ENCODE data around the gene KAZN. TPM values are rescaled to one million over a fixed set of nuclear protein-coding genes. Genes with fewer than 3 reads are reported as not detected.

The KAZN gene
- total RNA-seq, 2 donors from 2014 or later = 3.4 to 12.2 TPM

GRCh38 chr1:14724246-14724645, 125.8 kb downstream of the KAZN start:
- Histone ChIP-seq H3K9me3 (no peaks in the 10 kb centered on the region), H3K4me1 (no peaks in the 10 kb centered on the region), H3K4me3 (no peak overlapping the region), H3K36me3 (replicated peaks in 1 of 2; ENCODE audit: insufficient read depth in 1 of 2, low read depth in 2 of 2) (no peaks in the 10 kb centered on the region), H3K27ac (no peak overlapping the region), H3K27me3 (no peaks in the 10 kb centered on the region)
- intact Hi-C loops (cut with DNase I) = no loop called here
- WGBS, 2 donors = 28 to 40% methylated on average over 5 of the region's 5 CpGs
- DNase-seq = no peak
- ATAC-seq = no peak
- TF ChIP-seq POLR2A (IDR thresholded peaks at IDR 0.05) = no peak
- TF ChIP-seq, protein P1, sequence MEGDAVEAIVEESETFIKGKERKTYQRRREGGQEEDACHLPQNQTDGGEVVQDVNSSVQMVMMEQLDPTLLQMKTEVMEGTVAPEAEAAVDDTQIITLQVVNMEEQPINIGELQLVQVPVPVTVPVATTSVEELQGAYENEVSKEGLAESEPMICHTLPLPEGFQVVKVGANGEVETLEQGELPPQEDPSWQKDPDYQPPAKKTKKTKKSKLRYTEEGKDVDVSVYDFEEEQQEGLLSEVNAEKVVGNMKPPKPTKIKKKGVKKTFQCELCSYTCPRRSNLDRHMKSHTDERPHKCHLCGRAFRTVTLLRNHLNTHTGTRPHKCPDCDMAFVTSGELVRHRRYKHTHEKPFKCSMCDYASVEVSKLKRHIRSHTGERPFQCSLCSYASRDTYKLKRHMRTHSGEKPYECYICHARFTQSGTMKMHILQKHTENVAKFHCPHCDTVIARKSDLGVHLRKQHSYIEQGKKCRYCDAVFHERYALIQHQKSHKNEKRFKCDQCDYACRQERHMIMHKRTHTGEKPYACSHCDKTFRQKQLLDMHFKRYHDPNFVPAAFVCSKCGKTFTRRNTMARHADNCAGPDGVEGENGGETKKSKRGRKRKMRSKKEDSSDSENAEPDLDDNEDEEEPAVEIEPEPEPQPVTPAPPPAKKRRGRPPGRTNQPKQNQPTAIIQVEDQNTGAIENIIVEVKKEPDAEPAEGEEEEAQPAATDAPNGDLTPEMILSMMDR (IDR thresholded peaks at IDR 0.05) = no peak

DNA sequence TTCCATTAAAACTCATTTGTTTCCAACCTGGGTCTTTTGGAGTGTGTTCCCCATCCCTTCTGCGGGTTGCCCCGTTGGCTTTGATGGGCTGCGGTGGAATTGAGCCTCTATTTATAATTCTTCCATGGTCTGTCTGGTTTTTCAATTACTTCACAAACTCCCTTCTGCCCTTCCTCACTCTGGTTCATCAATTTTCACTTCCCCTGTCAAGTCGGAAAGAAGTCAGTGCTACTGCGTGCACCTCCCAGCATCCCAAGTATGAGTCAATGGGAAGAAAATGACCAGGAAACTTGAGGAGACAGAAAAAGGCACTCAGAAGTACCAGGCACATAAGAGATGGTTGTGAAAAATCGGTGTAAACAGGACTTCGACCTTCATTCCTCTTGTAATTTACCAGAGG, 126.2 kb downstream of the KAZN start:
- ATAC-seq (no peak), DNase-seq (no peak)
- 58 to 70% methylated on average over 7 of the region's 7 CpGs for WGBS, 2 donors
- H3K27me3 ChIP-seq = no peaks in the 10 kb centered on the region
- intact Hi-C loops (cut with DNase I) = no loop called here
- H3K27ac ChIP-seq = no peak overlapping the region
- no peaks in the 10 kb centered on the region for H3K4me1 ChIP-seq
- TF ChIP-seq POLR2A (IDR thresholded peaks at IDR 0.05) = no peak
- TF ChIP-seq, protein P1 (IDR thresholded peaks at IDR 0.05) = no peak
- no peaks in the 10 kb centered on the region for H3K9me3 ChIP-seq
- H3K4me3 ChIP-seq = no peak overlapping the region
- no peaks in the 10 kb centered on the region for H3K36me3 ChIP-seq (replicated peaks in 1 of 2; ENCODE audit: insufficient read depth in 1 of 2, low read depth in 2 of 2)

GRCh38 chr1:14725238-14725637, 126.8 kb downstream of the KAZN start:
- intact Hi-C loops (cut with DNase I) = no loop called here
- no peaks in the 10 kb centered on the region for H3K9me3 ChIP-seq
- WGBS, 2 donors = 81 to 86% methylated on average over 1 of the region's 1 CpG
- H3K4me3 ChIP-seq = no peak overlapping the region
- H3K27ac ChIP-seq = no peak overlapping the region
- TF ChIP-seq, protein P1 (IDR thresholded peaks at IDR 0.05) = no peak
- TF ChIP-seq POLR2A (IDR thresholded peaks at IDR 0.05) = no peak
- ATAC-seq = no peak
- DNase-seq = no peak
- no peaks in the 10 kb centered on the region for H3K4me1 ChIP-seq
- no peaks in the 10 kb centered on the region for H3K36me3 ChIP-seq (replicated peaks in 1 of 2; ENCODE audit: insufficient read depth in 1 of 2, low read depth in 2 of 2)
- H3K27me3 ChIP-seq = no peaks in the 10 kb centered on the region

DNA sequence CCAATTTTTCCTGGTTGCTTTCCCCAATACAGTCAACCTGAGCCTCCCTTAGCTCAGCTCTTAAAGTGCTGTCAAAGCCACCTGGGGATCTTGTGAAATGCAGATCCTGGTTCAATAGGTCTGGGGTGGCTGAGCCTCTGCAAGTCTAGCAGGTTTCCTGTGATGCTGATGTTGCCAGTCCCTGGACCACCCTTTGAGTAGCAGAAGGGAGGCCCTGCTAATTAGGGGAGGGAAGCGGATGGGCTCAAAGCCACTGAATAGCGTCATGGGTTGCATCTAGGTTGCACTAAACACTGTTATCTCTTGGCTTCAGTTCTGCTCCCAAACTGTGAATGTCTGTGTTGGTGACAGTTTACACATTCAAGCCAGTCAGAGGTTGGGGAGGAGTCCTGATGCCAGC, 127.2 kb downstream of the KAZN start:
- no peaks in the 10 kb centered on the region for H3K4me1 ChIP-seq
- H3K4me3 ChIP-seq = no peak overlapping the region
- H3K9me3 ChIP-seq = no peaks in the 10 kb centered on the region
- TF ChIP-seq, protein P1 (IDR thresholded peaks at IDR 0.05) = no peak
- TF ChIP-seq POLR2A (IDR thresholded peaks at IDR 0.05) = no peak
- no peak for ATAC-seq
- no peak for DNase-seq
- intact Hi-C loops (cut with DNase I) = no loop called here
- H3K27me3 ChIP-seq = no peaks in the 10 kb centered on the region
- 29 to 50% methylated on average over 2 of the region's 2 CpGs for WGBS, 2 donors
- no peaks in the 10 kb centered on the region for H3K36me3 ChIP-seq (replicated peaks in 1 of 2; ENCODE audit: insufficient read depth in 1 of 2, low read depth in 2 of 2)
- H3K27ac ChIP-seq = no peak overlapping the region

- Histone ChIP-seq H3K9me3 (no peaks in the 10 kb centered on the region), H3K36me3 (replicated peaks in 1 of 2; ENCODE audit: insufficient read depth in 1 of 2, low read depth in 2 of 2) (no peaks in the 10 kb centered on the region), H3K27me3 (no peaks in the 10 kb centered on the region), H3K4me3 (no peak overlapping the region), H3K27ac (no peak overlapping the region), H3K4me1 (no peaks in the 10 kb centered on the region)
- WGBS, 2 donors = 69 to 70% methylated on average over 6 of the region's 6 CpGs
- ATAC-seq = no peak
- intact Hi-C loops (cut with DNase I) = no loop called here
- TF ChIP-seq, protein P1 (IDR thresholded peaks at IDR 0.05) = no peak
- TF ChIP-seq POLR2A (IDR thresholded peaks at IDR 0.05) = no peak
- no peak for DNase-seq
Measured at GRCh38 chr1:14726606-14727005, 128.1 kb downstream of the KAZN start.

All from body of pancreas (tissue), 4 donors.